OCI-LY3 (cell line): ENCODE measurements around the gene IMMP2L.

Experiments
- CTCF ChIP-seq: fragments of 200-600, 300-600 bp; sonication (generic); IDR thresholded peaks from 2 replicates; pipeline ENCODE4 v1.5.1; 2014; ENCODE audit warnings: antibody characterized with exemption, low read length, low read depth
- EZH2phosphoT487 ChIP-seq: fragments of 200-600 bp; shearing (Covaris generic); IDR thresholded peaks from 2 replicates; pipeline ENCODE4 v1.6.1; 2018; ENCODE audit warnings: antibody characterized with exemption, mixed run types, low read depth

GRCh38 chr7:111029141-111029572 lies 533.1 kb downstream of the IMMP2L start:
- TF ChIP-seq CTCF (no peak), EZH2phosphoT487 (no peak)
